A673 (cell line): Measurements from ENCODE around the gene TMEM254.

Experiments used
- EZH2 ChIP-seq: fragments of 200-600 bp; sonication (generic); IDR thresholded peaks from 2 replicates; pipeline ENCODE4 v1.6.1; 2017; ENCODE audit warnings: borderline replicate concordance, low read depth, mild to moderate bottlenecking, mixed read lengths, antibody characterized with exemption, low read length; ENCODE audit not compliant: poor library complexity, severe bottlenecking
- TF ChIP-seq, protein P1 (sequence below): fragments of 300-800, 200-600 bp; sonication (generic); conservative IDR thresholded peaks from 2 replicates; pipeline ENCODE4 v1.5.1; 2017; ENCODE audit warnings: low read depth, mild to moderate bottlenecking, antibody characterized with exemption, low read length, moderate library complexity, mixed read lengths

DNA sequence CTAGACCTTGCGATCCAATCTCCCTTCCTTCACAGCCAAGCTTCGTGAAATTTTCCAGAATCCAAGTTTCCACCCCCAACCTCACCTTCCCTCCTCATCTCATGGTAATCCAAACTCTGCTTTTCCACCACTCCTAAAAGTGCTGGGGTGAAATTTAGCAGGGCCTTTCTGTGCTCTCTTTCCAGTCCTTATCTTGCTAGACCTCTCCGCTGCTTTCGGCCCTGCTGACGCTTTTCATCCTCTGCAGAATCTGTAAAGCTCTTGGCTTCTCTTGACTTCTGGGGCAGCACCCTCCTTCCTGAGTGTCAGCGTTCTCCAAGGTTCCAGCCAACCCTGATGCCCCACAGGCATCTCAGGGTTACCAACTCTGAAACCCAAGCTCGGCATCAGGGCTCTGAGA, 61.8 kb downstream of the TMEM254 start:
- TF ChIP-seq, protein P1, sequence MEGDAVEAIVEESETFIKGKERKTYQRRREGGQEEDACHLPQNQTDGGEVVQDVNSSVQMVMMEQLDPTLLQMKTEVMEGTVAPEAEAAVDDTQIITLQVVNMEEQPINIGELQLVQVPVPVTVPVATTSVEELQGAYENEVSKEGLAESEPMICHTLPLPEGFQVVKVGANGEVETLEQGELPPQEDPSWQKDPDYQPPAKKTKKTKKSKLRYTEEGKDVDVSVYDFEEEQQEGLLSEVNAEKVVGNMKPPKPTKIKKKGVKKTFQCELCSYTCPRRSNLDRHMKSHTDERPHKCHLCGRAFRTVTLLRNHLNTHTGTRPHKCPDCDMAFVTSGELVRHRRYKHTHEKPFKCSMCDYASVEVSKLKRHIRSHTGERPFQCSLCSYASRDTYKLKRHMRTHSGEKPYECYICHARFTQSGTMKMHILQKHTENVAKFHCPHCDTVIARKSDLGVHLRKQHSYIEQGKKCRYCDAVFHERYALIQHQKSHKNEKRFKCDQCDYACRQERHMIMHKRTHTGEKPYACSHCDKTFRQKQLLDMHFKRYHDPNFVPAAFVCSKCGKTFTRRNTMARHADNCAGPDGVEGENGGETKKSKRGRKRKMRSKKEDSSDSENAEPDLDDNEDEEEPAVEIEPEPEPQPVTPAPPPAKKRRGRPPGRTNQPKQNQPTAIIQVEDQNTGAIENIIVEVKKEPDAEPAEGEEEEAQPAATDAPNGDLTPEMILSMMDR = no peak
- TF ChIP-seq EZH2 = no peak
